ENCODE results near the gene FBXL17. TPM values are rescaled to one million over a fixed set of nuclear protein-coding genes. Genes with fewer than 3 reads are reported as not detected.

The FBXL17 gene
- total RNA-seq, 1 experiment from 2014 or later = 3.5 TPM

DNA sequence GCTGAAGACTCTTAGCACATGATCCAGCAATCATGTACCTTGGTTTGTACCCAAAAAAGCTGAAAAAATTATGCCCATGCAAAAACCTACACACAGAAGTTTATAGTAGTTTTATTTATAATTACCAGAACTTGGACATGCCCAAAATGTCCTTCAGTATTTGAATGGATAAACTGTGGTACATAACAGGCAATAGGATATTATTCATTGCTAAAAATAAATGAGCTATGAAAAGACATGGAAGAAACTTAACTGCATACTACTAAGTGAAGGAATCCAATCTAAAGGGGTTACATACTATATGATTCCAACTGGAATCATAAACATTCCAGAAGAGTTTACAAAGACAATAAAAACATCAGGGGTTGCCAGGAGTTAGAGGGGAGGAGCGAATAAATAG is 25.6 kb downstream of the FBXL17 start:
- H3K36me3 Mint-ChIP-seq = no peaks in the 10 kb centered on the region
- H3K27ac Mint-ChIP-seq = no peak overlapping the region
- H3K9me3 Mint-ChIP-seq = no peaks in the 10 kb centered on the region
- H3K4me1 Mint-ChIP-seq = no peaks in the 10 kb centered on the region
- no peaks in the 10 kb centered on the region for H3K27me3 Mint-ChIP-seq (ENCODE audit: low read depth)
- no peak for DNase-seq (ENCODE audit: low spot score)
- CTCF ChIA-PET = interaction anchor here (1.0 to 1.2 kb wide), 2 partner anchors 11 to 96 kb away, joined by 3 to 4 read pairs; no protein-coding TSS in a partner anchor
- TF ChIP-seq MXD4 (CRISPR knock-in tag; IDR thresholded peaks at IDR 0.05; ENCODE audit: borderline replicate concordance) (no peak), JAZF1 (CRISPR knock-in tag; IDR thresholded peaks at IDR 0.05) (no peak), FOXJ3 (CRISPR knock-in tag; IDR thresholded peaks at IDR 0.05; ENCODE audit: borderline replicate concordance) (no peak), ZNF138 (CRISPR knock-in tag; conservative IDR thresholded peaks at IDR 0.05) (no peak), FOXK1 (CRISPR knock-in tag; IDR thresholded peaks at IDR 0.05) (no peak), NFYB (CRISPR knock-in tag; conservative IDR thresholded peaks at IDR 0.05; ENCODE audit: low read depth) (no peak), KAT7 (CRISPR knock-in tag; IDR thresholded peaks at IDR 0.05; ENCODE audit: borderline replicate concordance) (no peak), GTF2I (CRISPR knock-in tag; conservative IDR thresholded peaks at IDR 0.05) (no peak), ELF4 (CRISPR knock-in tag; IDR thresholded peaks at IDR 0.05; ENCODE audit: low read depth) (no peak), SOX15 (CRISPR knock-in tag; IDR thresholded peaks at IDR 0.05) (no peak), NR2C2 (CRISPR knock-in tag; IDR thresholded peaks at IDR 0.05) (no peak)
- TF ChIP-seq, protein P1, sequence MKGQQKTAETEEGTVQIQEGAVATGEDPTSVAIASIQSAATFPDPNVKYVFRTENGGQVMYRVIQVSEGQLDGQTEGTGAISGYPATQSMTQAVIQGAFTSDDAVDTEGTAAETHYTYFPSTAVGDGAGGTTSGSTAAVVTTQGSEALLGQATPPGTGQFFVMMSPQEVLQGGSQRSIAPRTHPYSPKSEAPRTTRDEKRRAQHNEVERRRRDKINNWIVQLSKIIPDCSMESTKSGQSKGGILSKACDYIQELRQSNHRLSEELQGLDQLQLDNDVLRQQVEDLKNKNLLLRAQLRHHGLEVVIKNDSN (CRISPR knock-in tag; IDR thresholded peaks at IDR 0.05) = no peak
- no peak for ATAC-seq
- POLR2A ChIA-PET = no interaction called here
- H3K4me3 Mint-ChIP-seq = no peak overlapping the region

DNA sequence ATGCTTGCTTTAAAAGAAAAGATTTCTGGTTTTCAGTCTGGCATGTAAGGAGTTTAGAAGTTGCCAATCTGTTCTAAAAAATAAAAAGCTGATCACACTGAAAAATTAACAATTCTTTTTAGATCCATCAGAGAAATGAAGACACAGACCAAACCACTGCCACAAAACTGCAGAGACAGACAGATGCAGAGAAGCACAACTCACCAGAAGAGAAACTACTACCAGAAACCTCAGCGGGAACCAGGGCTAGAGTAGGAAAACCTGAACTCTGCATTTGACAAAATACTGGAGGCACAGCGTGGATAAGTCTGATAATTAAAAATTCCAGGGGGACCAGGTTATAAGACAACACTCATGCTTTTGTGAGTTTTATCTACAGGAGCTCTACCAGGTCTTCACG is 28.8 kb downstream of the FBXL17 start:
- CTCF ChIA-PET = no interaction called here
- ATAC-seq = no peak
- no peaks in the 10 kb centered on the region for H3K27me3 Mint-ChIP-seq (ENCODE audit: low read depth)
- no peak for TF ChIP-seq TP53 (CRISPR knock-in tag; IDR thresholded peaks at IDR 0.05)
- TF ChIP-seq, protein P2, sequence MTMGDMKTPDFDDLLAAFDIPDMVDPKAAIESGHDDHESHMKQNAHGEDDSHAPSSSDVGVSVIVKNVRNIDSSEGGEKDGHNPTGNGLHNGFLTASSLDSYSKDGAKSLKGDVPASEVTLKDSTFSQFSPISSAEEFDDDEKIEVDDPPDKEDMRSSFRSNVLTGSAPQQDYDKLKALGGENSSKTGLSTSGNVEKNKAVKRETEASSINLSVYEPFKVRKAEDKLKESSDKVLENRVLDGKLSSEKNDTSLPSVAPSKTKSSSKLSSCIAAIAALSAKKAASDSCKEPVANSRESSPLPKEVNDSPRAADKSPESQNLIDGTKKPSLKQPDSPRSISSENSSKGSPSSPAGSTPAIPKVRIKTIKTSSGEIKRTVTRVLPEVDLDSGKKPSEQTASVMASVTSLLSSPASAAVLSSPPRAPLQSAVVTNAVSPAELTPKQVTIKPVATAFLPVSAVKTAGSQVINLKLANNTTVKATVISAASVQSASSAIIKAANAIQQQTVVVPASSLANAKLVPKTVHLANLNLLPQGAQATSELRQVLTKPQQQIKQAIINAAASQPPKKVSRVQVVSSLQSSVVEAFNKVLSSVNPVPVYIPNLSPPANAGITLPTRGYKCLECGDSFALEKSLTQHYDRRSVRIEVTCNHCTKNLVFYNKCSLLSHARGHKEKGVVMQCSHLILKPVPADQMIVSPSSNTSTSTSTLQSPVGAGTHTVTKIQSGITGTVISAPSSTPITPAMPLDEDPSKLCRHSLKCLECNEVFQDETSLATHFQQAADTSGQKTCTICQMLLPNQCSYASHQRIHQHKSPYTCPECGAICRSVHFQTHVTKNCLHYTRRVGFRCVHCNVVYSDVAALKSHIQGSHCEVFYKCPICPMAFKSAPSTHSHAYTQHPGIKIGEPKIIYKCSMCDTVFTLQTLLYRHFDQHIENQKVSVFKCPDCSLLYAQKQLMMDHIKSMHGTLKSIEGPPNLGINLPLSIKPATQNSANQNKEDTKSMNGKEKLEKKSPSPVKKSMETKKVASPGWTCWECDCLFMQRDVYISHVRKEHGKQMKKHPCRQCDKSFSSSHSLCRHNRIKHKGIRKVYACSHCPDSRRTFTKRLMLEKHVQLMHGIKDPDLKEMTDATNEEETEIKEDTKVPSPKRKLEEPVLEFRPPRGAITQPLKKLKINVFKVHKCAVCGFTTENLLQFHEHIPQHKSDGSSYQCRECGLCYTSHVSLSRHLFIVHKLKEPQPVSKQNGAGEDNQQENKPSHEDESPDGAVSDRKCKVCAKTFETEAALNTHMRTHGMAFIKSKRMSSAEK (CRISPR knock-in tag; IDR thresholded peaks at IDR 0.05; ENCODE audit: borderline replicate concordance) = no peak
- TF ChIP-seq, protein P3, sequence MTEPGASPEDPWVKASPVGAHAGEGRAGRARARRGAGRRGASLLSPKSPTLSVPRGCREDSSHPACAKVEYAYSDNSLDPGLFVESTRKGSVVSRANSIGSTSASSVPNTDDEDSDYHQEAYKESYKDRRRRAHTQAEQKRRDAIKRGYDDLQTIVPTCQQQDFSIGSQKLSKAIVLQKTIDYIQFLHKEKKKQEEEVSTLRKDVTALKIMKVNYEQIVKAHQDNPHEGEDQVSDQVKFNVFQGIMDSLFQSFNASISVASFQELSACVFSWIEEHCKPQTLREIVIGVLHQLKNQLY (CRISPR knock-in tag; IDR thresholded peaks at IDR 0.05) = no peak
- no peak for TF ChIP-seq ZNF219 (CRISPR knock-in tag; IDR thresholded peaks at IDR 0.05; ENCODE audit: borderline replicate concordance)
- TF ChIP-seq, protein P4, sequence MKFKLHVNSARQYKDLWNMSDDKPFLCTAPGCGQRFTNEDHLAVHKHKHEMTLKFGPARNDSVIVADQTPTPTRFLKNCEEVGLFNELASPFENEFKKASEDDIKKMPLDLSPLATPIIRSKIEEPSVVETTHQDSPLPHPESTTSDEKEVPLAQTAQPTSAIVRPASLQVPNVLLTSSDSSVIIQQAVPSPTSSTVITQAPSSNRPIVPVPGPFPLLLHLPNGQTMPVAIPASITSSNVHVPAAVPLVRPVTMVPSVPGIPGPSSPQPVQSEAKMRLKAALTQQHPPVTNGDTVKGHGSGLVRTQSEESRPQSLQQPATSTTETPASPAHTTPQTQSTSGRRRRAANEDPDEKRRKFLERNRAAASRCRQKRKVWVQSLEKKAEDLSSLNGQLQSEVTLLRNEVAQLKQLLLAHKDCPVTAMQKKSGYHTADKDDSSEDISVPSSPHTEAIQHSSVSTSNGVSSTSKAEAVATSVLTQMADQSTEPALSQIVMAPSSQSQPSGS (CRISPR knock-in tag; IDR thresholded peaks at IDR 0.05; ENCODE audit: borderline replicate concordance, low read depth) = no peak
- TF ChIP-seq EMX1 (CRISPR knock-in tag; IDR thresholded peaks at IDR 0.05) = no peak
- no peak for TF ChIP-seq TEAD1 (CRISPR knock-in tag; IDR thresholded peaks at IDR 0.05)
- TF ChIP-seq, protein P5, sequence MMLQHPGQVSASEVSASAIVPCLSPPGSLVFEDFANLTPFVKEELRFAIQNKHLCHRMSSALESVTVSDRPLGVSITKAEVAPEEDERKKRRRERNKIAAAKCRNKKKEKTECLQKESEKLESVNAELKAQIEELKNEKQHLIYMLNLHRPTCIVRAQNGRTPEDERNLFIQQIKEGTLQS (CRISPR knock-in tag; conservative IDR thresholded peaks at IDR 0.05) = no peak
- TF ChIP-seq SMAD3 (CRISPR knock-in tag; IDR thresholded peaks at IDR 0.05; ENCODE audit: borderline replicate concordance) = no peak
- TF ChIP-seq JAZF1 (CRISPR knock-in tag; IDR thresholded peaks at IDR 0.05) = no peak
- TF ChIP-seq, protein P6, sequence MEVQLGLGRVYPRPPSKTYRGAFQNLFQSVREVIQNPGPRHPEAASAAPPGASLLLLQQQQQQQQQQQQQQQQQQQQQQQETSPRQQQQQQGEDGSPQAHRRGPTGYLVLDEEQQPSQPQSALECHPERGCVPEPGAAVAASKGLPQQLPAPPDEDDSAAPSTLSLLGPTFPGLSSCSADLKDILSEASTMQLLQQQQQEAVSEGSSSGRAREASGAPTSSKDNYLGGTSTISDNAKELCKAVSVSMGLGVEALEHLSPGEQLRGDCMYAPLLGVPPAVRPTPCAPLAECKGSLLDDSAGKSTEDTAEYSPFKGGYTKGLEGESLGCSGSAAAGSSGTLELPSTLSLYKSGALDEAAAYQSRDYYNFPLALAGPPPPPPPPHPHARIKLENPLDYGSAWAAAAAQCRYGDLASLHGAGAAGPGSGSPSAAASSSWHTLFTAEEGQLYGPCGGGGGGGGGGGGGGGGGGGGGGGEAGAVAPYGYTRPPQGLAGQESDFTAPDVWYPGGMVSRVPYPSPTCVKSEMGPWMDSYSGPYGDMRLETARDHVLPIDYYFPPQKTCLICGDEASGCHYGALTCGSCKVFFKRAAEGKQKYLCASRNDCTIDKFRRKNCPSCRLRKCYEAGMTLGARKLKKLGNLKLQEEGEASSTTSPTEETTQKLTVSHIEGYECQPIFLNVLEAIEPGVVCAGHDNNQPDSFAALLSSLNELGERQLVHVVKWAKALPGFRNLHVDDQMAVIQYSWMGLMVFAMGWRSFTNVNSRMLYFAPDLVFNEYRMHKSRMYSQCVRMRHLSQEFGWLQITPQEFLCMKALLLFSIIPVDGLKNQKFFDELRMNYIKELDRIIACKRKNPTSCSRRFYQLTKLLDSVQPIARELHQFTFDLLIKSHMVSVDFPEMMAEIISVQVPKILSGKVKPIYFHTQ (CRISPR knock-in tag; IDR thresholded peaks at IDR 0.05) = no peak
- no peak for TF ChIP-seq ZNF121 (CRISPR knock-in tag; IDR thresholded peaks at IDR 0.05)
- no peak for TF ChIP-seq NFATC4 (CRISPR knock-in tag; IDR thresholded peaks at IDR 0.05)
- no peak for TF ChIP-seq TCF7 (CRISPR knock-in tag; IDR thresholded peaks at IDR 0.05; ENCODE audit: low read depth)
- TF ChIP-seq, protein P7, sequence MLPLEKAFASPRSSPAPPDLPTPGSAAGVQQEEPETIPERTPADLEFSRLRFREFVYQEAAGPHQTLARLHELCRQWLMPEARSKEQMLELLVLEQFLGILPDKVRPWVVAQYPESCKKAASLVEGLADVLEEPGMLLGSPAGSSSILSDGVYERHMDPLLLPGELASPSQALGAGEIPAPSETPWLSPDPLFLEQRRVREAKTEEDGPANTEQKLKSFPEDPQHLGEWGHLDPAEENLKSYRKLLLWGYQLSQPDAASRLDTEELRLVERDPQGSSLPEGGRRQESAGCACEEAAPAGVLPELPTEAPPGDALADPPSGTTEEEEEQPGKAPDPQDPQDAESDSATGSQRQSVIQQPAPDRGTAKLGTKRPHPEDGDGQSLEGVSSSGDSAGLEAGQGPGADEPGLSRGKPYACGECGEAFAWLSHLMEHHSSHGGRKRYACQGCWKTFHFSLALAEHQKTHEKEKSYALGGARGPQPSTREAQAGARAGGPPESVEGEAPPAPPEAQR (CRISPR knock-in tag; IDR thresholded peaks at IDR 0.05) = no peak

More for the DNA sequence above, 28.8 kb downstream of the FBXL17 start:
- H3K4me1 Mint-ChIP-seq = no peaks in the 10 kb centered on the region
- H3K9me3 Mint-ChIP-seq = no peaks in the 10 kb centered on the region
- no peaks in the 10 kb centered on the region for H3K36me3 Mint-ChIP-seq
- H3K27ac Mint-ChIP-seq = peak overlapping the region; percentile 29; the same call in 1 of the 2 replicates
- POLR2A ChIA-PET = no interaction called here
- no peak overlapping the region for H3K4me3 Mint-ChIP-seq
- DNase-seq (ENCODE audit: low spot score) = no peak

Measured in WTC11 (cell line).